ENCODE measurements around the gene PYGB.
"Not testable (repeated sequence)": the region's sequence is repeated elsewhere in the genome, so short reads cannot be mapped to it uniquely, and the experiment has no call there.

PYGB gene

GRCh38 chr20:25234009-25234849 is 13.7 kb upstream of the PYGB start:
- not testable (repeated sequence) for H3K36me3 Mint-ChIP-seq

GRCh38 chr20:25236450-25237304 is 11.2 kb upstream of the PYGB start:
- no peak overlapping the region for H3K27ac Mint-ChIP-seq
- no peak overlapping the region for H3K4me3 Mint-ChIP-seq
- H3K27me3 Mint-ChIP-seq: peaks cover 27% of the 10 kb centered on the region
- no peak for DNase-seq
- CTCF ChIA-PET: interaction anchor here (1.2 kb wide), 1 partner anchor 10 kb away, joined by 4 read pairs; no protein-coding TSS in a partner anchor
- no peaks in the 10 kb centered on the region for H3K9me3 Mint-ChIP-seq
- H3K4me1 Mint-ChIP-seq: peaks cover 12% of the 10 kb centered on the region
- no peaks in the 10 kb centered on the region for H3K36me3 Mint-ChIP-seq

More at GRCh38 chr20:25234009-25234849, 13.7 kb upstream of the PYGB start:
- CTCF ChIA-PET, DNase-seq, H3K9me3 Mint-ChIP-seq, H3K4me3 Mint-ChIP-seq, H3K27ac Mint-ChIP-seq: not testable (repeated sequence)
- Mint-ChIP-seq H3K4me1 (peaks cover 12% of the 10 kb centered on the region), H3K27me3 (peaks cover 18% of the 10 kb centered on the region)

- Mint-ChIP-seq H3K27me3 (peaks cover 37% of the 10 kb centered on the region), H3K27ac (peak overlapping the region; percentile 52), H3K36me3 (no peaks in the 10 kb centered on the region), H3K4me1 (peaks cover 12% of the 10 kb centered on the region), H3K4me3 (no peak overlapping the region), H3K9me3 (no peaks in the 10 kb centered on the region)
- DNase-seq: peak; percentile 53
- CTCF ChIA-PET: no interaction called here
Measured at GRCh38 chr20:25237610-25238318, 10.1 kb upstream of the PYGB start.

GRCh38 chr20:25238319-25239037 is 9.4 kb upstream of the PYGB start:
- no peak overlapping the region for H3K27ac Mint-ChIP-seq
- no peak overlapping the region for H3K4me3 Mint-ChIP-seq
- CTCF ChIA-PET: no interaction called here
- peaks cover 38% of the 10 kb centered on the region for H3K27me3 Mint-ChIP-seq
- no peaks in the 10 kb centered on the region for H3K36me3 Mint-ChIP-seq
- peaks cover 12% of the 10 kb centered on the region for H3K4me1 Mint-ChIP-seq
- DNase-seq: no peak
- no peaks in the 10 kb centered on the region for H3K9me3 Mint-ChIP-seq

- H3K4me3 Mint-ChIP-seq: no peak overlapping the region
- peaks cover 12% of the 10 kb centered on the region for H3K4me1 Mint-ChIP-seq
- DNase-seq: no peak
- H3K36me3 Mint-ChIP-seq: no peaks in the 10 kb centered on the region
- H3K27ac Mint-ChIP-seq: no peak overlapping the region
- CTCF ChIA-PET: no interaction called here
- H3K27me3 Mint-ChIP-seq: peaks cover 42% of the 10 kb centered on the region
- H3K9me3 Mint-ChIP-seq: peaks cover 3% of the 10 kb centered on the region
Measured at GRCh38 chr20:25239387-25240370, 8.2 kb upstream of the PYGB start.

- peaks cover 38% of the 10 kb centered on the region for H3K27me3 Mint-ChIP-seq
- H3K36me3 Mint-ChIP-seq, DNase-seq, CTCF ChIA-PET, H3K9me3 Mint-ChIP-seq, H3K27ac Mint-ChIP-seq, H3K4me3 Mint-ChIP-seq: not testable (repeated sequence)
- H3K4me1 Mint-ChIP-seq: peaks cover 12% of the 10 kb centered on the region
Measured at GRCh38 chr20:25240851-25241658, 6.8 kb upstream of the PYGB start.

GRCh38 chr20:25241659-25241955 is 6.3 kb upstream of the PYGB start:
- CTCF ChIA-PET, H3K9me3 Mint-ChIP-seq, H3K4me3 Mint-ChIP-seq, DNase-seq, H3K27ac Mint-ChIP-seq, H3K36me3 Mint-ChIP-seq: not testable (repeated sequence)
- H3K27me3 Mint-ChIP-seq: peaks cover 39% of the 10 kb centered on the region
- H3K4me1 Mint-ChIP-seq: peaks cover 16% of the 10 kb centered on the region

GRCh38 chr20:25242231-25242630 is 5.7 kb upstream of the PYGB start:
- CTCF ChIA-PET: no interaction called here
- Mint-ChIP-seq H3K4me3 (no peak overlapping the region), H3K36me3 (no peaks in the 10 kb centered on the region), H3K4me1 (peaks cover 21% of the 10 kb centered on the region), H3K9me3 (peaks cover 3% of the 10 kb centered on the region), H3K27me3 (peaks cover 42% of the 10 kb centered on the region), H3K27ac (no peak overlapping the region)
- DNase-seq: no peak

- H3K36me3 Mint-ChIP-seq: no peaks in the 10 kb centered on the region
- peaks cover 49% of the 10 kb centered on the region for H3K27me3 Mint-ChIP-seq
- no peak overlapping the region for H3K27ac Mint-ChIP-seq
- no peak for DNase-seq
- H3K4me1 Mint-ChIP-seq: peaks cover 12% of the 10 kb centered on the region
- H3K9me3 Mint-ChIP-seq: peaks cover 3% of the 10 kb centered on the region
- CTCF ChIA-PET: no interaction called here
- H3K4me3 Mint-ChIP-seq: no peak overlapping the region
Measured at GRCh38 chr20:25243416-25243979, 4.4 kb upstream of the PYGB start.

GRCh38 chr20:25244976-25245375 is 2.9 kb upstream of the PYGB start:
- peaks cover 49% of the 10 kb centered on the region for H3K27me3 Mint-ChIP-seq
- CTCF ChIA-PET: no interaction called here
- H3K4me1 Mint-ChIP-seq: peaks cover 25% of the 10 kb centered on the region
- peaks cover 3% of the 10 kb centered on the region for H3K9me3 Mint-ChIP-seq
- no peaks in the 10 kb centered on the region for H3K36me3 Mint-ChIP-seq
- H3K4me3 Mint-ChIP-seq: no peak overlapping the region
- no peak for DNase-seq
- no peak overlapping the region for H3K27ac Mint-ChIP-seq

GRCh38 chr20:25245461-25245860 is 2.4 kb upstream of the PYGB start:
- CTCF ChIA-PET: no interaction called here
- no peak for DNase-seq
- H3K27ac Mint-ChIP-seq: no peak overlapping the region

More at GRCh38 chr20:25245461-25245860, 2.4 kb upstream of the PYGB start:
- Mint-ChIP-seq H3K36me3 (no peaks in the 10 kb centered on the region), H3K27me3 (peaks cover 49% of the 10 kb centered on the region), H3K4me1 (peaks cover 30% of the 10 kb centered on the region), H3K9me3 (peaks cover 3% of the 10 kb centered on the region), H3K4me3 (no peak overlapping the region)

Data from activated naive CD4-positive, alpha-beta T cell treated with anti-CD3 and anti-CD28 coated beads, Interleukin-2, amount 10 ng/mL, durations not matched to agents 7 days and 5 days (primary cell).